ENCODE measurements around the gene SRL. TPM values are rescaled to one million over a fixed set of nuclear protein-coding genes. Genes with fewer than 3 reads are reported as not detected.

SRL gene
- total and polyA plus RNA-seq, 7 donors, result 0.33 to 1.2 (median 0.60) TPM

DNA sequence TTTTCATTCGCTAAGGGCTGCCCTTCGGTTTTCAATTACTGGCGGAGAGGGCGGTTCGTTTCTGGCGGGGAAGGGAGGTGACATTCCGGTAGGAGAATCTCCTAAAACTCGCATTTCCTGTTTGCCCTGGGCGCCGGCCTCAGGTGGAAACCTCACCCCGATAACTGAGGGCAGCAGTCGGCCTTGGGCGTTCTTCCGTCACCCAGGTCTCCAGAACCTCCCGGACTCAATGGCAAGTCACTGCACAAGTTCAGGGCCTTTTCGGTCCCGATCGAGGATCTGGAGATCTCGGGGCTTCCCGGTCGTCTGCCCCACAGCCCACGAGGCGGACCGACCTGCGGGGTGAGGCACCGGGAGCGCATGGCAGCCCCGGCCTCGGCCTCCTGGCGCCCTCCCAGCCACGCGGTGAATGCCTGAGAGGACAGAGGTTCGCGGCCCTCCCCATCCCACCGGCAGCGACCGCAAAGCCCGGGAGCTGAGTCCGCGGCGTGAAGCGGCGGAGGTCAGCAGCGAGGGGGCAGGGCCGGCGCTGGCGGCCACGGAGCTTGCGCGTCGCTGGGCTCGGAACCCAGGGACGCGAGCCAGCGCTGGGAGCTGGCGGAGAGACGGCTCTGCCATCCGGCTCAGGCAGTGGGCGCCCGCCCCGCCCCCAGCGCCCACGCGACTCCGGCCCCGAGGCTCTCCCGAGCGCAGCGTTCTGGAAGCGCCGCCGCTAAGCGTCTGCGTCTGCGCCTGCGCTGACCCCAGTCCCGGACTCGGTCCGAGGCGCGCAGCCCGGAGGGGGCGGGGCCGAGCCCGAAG lies 58.4 kb downstream of the SRL start:
- DNase-seq, result peak; percentile 95
- 0 to 1% methylated on average over 85 of the region's 85 CpGs for WGBS, 2 donors
- Histone ChIP-seq H3K4me3 (peak overlapping the region; percentile 59 to 80 (median 62)), H3K9me3 (no peaks in the 10 kb centered on the region), H3K4me1 (peaks cover 0 to 8% (median 7%) of the 10 kb centered on the region in 4 donors), H3K27me3 (no peaks in the 10 kb centered on the region), H3K36me3 (no peaks in the 10 kb centered on the region), H3K27ac (peak overlapping the region; percentile 93 to 99 (median 94))
- TF ChIP-seq POLR2AphosphoS5 (IDR thresholded peaks at IDR 0.05) (peak; percentile 44 to 85 (median 78)), POLR2A (IDR thresholded peaks at IDR 0.05) (no peak), EP300 (IDR thresholded peaks at IDR 0.05) (peak in 1 of 4 donors; percentile 38)
- intact Hi-C loops (cut with DNase I), result loop anchor here (1.0 to 10.0 kb wide), 3 partner anchors 67 to 199 kb away; partner anchors contain the start of gene ADCY9

DNA sequence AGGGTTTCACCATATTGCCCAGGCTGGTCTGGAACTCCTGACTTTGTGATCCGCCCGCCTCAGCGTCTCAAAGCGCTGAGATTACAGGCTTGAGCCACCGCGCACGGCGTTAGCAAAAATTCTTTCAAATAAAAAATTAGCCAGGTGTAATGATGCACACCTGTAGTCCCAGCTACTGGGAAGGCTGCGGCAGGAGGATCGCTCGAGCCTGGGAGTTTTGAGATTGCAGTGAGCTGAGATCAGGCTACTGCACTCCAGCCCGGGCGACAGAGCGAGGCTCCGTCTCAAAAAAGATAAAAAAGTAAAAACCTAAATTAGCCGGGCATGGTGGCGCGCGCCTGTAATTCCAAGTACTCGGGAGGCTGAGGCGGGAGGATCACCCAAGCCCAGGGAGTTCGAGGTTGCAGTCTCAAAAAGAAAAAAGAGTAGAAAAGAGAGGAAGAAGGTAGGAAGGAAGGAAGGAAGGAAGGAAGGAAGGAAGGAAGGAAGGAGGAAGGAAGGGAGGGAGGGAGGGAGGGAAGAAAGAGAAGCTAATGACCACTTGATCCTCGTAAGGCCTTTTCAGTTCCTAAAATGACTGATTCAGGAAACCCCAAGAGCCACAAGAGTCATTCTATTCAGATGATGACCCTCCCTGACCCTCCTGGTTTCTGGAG lies 59.2 kb downstream of the SRL start:
- 88 to 92% methylated on average over 23 of the region's 23 CpGs for WGBS, 2 donors
- Histone ChIP-seq H3K27me3 (no peaks in the 10 kb centered on the region), H3K36me3 (no peaks in the 10 kb centered on the region), H3K9me3 (no peaks in the 10 kb centered on the region), H3K4me1 (peaks cover 0 to 8% (median 7%) of the 10 kb centered on the region in 4 donors), H3K4me3 (peak overlapping the region; percentile 59 to 80 (median 62)), H3K27ac (peak overlapping the region; percentile 93 to 99 (median 94))
- intact Hi-C loops (cut with DNase I), result loop anchor here (1.0 to 10.0 kb wide), 3 partner anchors 66 to 198 kb away; partner anchors contain the start of gene ADCY9
- TF ChIP-seq POLR2A (IDR thresholded peaks at IDR 0.05), result no peak
- no peak for TF ChIP-seq POLR2AphosphoS5 (IDR thresholded peaks at IDR 0.05)
- TF ChIP-seq EP300 (IDR thresholded peaks at IDR 0.05), result no peak
- TF ChIP-seq, protein P1, sequence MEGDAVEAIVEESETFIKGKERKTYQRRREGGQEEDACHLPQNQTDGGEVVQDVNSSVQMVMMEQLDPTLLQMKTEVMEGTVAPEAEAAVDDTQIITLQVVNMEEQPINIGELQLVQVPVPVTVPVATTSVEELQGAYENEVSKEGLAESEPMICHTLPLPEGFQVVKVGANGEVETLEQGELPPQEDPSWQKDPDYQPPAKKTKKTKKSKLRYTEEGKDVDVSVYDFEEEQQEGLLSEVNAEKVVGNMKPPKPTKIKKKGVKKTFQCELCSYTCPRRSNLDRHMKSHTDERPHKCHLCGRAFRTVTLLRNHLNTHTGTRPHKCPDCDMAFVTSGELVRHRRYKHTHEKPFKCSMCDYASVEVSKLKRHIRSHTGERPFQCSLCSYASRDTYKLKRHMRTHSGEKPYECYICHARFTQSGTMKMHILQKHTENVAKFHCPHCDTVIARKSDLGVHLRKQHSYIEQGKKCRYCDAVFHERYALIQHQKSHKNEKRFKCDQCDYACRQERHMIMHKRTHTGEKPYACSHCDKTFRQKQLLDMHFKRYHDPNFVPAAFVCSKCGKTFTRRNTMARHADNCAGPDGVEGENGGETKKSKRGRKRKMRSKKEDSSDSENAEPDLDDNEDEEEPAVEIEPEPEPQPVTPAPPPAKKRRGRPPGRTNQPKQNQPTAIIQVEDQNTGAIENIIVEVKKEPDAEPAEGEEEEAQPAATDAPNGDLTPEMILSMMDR (IDR thresholded peaks at IDR 0.05), result no peak
- DNase-seq, result no peak

DNA sequence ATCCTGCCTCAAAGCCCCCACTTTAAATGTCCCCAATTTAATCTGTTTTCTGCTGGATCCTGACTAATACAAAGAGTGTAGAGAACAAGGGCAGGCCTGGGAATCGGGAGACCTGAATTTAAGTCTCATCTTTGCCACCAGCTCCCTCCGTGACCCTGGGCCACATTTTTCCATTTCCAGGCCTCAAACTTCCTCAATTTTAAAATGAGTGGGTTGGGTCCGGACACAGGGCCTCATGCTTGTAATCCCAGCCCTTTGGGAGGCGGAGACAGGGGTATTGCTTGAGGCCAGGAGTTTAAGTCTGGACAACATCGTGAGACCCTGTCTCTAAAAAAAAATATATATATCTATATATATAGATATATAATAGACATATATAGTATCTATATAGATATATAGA lies 61.4 kb downstream of the SRL start:
- DNase-seq, result no peak
- WGBS, 2 donors, result 76 to 82% methylated on average over 5 of the region's 5 CpGs
- Histone ChIP-seq H3K27me3 (no peaks in the 10 kb centered on the region), H3K27ac (no peak overlapping the region), H3K9me3 (no peaks in the 10 kb centered on the region), H3K4me3 (no peak overlapping the region), H3K4me1 (peaks cover 0 to 8% (median 7%) of the 10 kb centered on the region in 4 donors), H3K36me3 (no peaks in the 10 kb centered on the region)
- no peak for TF ChIP-seq POLR2AphosphoS5 (IDR thresholded peaks at IDR 0.05)
- TF ChIP-seq POLR2A (IDR thresholded peaks at IDR 0.05), result no peak
- TF ChIP-seq, protein P1 (IDR thresholded peaks at IDR 0.05), result no peak
- TF ChIP-seq EP300 (IDR thresholded peaks at IDR 0.05), result no peak
- intact Hi-C loops (cut with DNase I), result loop anchor here (10.0 kb wide), 1 partner anchor 196 kb away; no protein-coding TSS in a partner anchor

DNA sequence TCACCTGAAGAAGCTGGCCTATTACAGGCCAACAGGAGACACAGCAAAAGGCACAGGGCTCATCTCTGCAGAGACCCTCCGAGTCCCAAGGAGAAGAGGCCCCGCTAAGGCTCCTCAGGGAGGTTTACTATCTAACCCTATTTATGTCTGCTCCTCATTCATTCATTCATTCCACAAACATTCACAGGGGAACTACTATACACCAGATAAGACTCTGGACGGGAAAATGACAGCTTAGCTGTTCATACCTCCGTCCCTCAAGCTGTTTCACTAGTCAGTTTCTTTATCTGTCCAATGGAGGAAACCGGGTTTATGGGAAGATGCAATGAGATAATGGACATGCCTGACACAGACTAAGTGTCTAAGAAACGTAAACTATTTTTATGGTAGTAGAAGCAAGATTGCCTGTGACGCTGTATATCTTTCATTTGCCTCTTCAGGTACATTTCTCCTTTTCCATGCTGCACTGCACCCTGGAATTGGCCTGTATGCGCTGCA lies 62.1 kb downstream of the SRL start:
- Histone ChIP-seq H3K36me3 (no peaks in the 10 kb centered on the region), H3K27ac (no peak overlapping the region), H3K27me3 (no peaks in the 10 kb centered on the region), H3K9me3 (no peaks in the 10 kb centered on the region), H3K4me3 (no peak overlapping the region), H3K4me1 (peaks cover 0 to 8% (median 7%) of the 10 kb centered on the region in 4 donors)
- TF ChIP-seq, protein P1 (IDR thresholded peaks at IDR 0.05), result no peak
- no peak for TF ChIP-seq POLR2AphosphoS5 (IDR thresholded peaks at IDR 0.05)
- no peak for TF ChIP-seq EP300 (IDR thresholded peaks at IDR 0.05)
- no peak for TF ChIP-seq POLR2A (IDR thresholded peaks at IDR 0.05)
- no peak for DNase-seq
- intact Hi-C loops (cut with DNase I), result loop anchor here (10.0 kb wide), 1 partner anchor 195 kb away; no protein-coding TSS in a partner anchor
- WGBS, 2 donors, result 87 to 88% methylated on average over 8 of the region's 8 CpGs

DNA sequence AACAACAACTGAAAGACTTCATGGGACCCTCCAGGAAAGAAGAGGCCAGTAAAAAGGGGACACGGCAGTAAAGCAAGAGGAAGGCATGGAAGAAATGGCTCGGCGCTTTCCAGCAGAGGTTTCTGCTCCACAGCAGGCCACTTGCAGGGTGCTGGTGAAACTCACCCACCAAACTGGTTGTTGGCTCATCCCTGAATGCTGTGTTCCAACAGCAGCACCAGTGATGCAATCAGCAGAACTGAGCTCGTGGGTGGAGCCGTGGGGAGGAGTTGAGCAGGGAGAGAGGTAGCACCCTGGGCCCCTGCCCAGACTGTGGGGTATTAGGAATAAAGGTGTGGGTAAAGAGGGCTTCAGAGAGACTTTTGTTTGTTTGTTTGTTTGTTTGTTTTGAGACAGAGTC lies 62.9 kb downstream of the SRL start:
- no peak for DNase-seq
- H3K4me1 ChIP-seq, result peaks cover 0 to under 1% (median under 1%) of the 10 kb centered on the region in 4 donors
- no peaks in the 10 kb centered on the region for H3K9me3 ChIP-seq
- 70 to 80% methylated on average over 5 of the region's 5 CpGs for WGBS, 2 donors
- H3K27me3 ChIP-seq, result no peaks in the 10 kb centered on the region
- no peak overlapping the region for H3K4me3 ChIP-seq
- H3K36me3 ChIP-seq, result no peaks in the 10 kb centered on the region
- H3K27ac ChIP-seq, result no peak overlapping the region
- intact Hi-C loops (cut with DNase I), result no loop called here
- TF ChIP-seq, protein P1 (IDR thresholded peaks at IDR 0.05), result no peak
- TF ChIP-seq POLR2AphosphoS5 (IDR thresholded peaks at IDR 0.05) (no peak), POLR2A (IDR thresholded peaks at IDR 0.05) (no peak), EP300 (IDR thresholded peaks at IDR 0.05) (no peak)

Measured in sigmoid colon (tissue), 7 donors.